UCSD-AML1 (cell line): Measurements from ENCODE around the gene RABGGTA.

Experiments
- DNase-seq: peaks from one replicate; lab custom pipeline; 2025; ENCODE audit not compliant: unreplicated experiment; lab: John Stamatoyannopoulos, UW

RABGGTA gene

DNA sequence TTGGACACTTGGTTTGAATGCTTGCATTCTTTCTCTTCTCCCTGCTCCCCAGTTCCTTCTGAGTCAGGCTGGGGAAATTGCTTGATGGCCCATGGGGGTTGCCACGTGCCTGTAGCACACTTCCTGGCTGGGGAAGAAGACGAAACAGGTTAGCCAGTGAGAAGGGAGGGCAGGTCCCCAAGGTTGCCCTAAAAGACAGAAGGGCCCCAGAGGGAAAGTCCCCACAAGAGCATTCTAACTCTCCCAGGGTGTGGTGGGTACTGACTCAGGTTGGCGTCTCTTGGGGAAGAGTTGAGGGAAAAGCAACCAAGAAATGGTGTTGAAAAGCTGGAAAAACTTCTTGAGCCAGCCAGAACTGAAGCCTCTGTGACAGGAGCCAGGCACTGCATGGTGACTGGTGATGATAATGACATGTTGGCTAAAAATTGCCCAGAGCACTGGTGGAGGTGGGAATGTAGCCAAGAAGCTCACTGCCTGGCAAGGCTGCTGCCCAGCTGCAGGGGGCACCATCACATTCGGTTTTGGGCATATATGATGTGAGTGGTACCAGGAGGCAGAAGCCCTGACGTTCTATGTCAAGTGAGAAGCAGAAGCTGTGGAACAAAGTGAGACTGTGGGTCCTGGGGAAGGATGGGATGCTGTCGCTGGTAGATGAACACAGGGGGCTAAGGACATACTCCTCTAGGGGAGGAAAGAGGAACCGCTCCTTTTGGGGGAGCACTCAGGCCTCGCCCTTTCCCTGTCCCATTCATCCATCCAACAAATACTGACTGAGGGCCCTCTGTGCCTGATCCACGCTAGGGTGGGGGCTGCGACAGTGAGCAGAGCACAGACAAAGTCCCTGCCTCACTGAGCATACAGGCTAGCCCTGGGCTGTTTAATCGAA, 8.1 kb upstream of the RABGGTA start:
- DNase-seq = peak; percentile 48

GRCh38 chr14:24278424-24278823, 7.0 kb upstream of the RABGGTA start:
- no peak for DNase-seq

GRCh38 chr14:24277606-24278321, 6.4 kb upstream of the RABGGTA start:
- DNase-seq = peak; percentile 67

GRCh38 chr14:24277071-24277470, 5.7 kb upstream of the RABGGTA start:
- no peak for DNase-seq

DNA sequence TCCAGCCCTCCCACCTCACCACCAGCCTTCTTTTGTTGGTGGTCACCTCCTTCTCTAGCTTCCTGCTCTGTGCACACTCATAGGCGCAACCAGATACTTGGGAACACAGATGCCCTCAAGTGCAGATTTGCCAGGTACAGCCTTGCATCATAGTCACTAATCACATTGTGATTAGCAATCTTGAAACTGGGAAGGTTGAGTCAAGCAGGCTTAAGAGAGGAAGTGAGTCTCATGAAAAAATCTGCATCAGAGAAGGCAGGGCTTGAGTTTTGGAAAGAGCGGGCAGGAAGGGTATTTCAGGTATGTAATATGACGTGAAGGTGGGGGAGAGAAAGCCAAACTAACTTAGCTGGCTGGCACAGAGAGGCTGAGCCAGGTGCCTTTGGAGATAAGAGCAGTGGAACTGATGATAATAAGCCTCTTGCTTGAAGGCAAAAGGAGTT, 2.7 kb upstream of the RABGGTA start:
- DNase-seq = no peak

GRCh38 chr14:24273422-24273998, 2.1 kb upstream of the RABGGTA start:
- no peak for DNase-seq

GRCh38 chr14:24272467-24272866, 1.1 kb upstream of the RABGGTA start:
- DNase-seq = no peak

- no peak for DNase-seq
Measured at GRCh38 chr14:24271834-24272263, 452 bp upstream of the RABGGTA start.

- DNase-seq = no peak
Measured at GRCh38 chr14:24270537-24271133, 762 bp downstream of the RABGGTA start.

- DNase-seq = no peak
Measured at GRCh38 chr14:24269910-24270536, 1.4 kb downstream of the RABGGTA start.

- DNase-seq = no peak
Measured at GRCh38 chr14:24269368-24269767, 2.0 kb downstream of the RABGGTA start.

GRCh38 chr14:24268225-24268624, 3.2 kb downstream of the RABGGTA start:
- no peak for DNase-seq

- no peak for DNase-seq
Measured at GRCh38 chr14:24267516-24267915, 3.9 kb downstream of the RABGGTA start.

DNA sequence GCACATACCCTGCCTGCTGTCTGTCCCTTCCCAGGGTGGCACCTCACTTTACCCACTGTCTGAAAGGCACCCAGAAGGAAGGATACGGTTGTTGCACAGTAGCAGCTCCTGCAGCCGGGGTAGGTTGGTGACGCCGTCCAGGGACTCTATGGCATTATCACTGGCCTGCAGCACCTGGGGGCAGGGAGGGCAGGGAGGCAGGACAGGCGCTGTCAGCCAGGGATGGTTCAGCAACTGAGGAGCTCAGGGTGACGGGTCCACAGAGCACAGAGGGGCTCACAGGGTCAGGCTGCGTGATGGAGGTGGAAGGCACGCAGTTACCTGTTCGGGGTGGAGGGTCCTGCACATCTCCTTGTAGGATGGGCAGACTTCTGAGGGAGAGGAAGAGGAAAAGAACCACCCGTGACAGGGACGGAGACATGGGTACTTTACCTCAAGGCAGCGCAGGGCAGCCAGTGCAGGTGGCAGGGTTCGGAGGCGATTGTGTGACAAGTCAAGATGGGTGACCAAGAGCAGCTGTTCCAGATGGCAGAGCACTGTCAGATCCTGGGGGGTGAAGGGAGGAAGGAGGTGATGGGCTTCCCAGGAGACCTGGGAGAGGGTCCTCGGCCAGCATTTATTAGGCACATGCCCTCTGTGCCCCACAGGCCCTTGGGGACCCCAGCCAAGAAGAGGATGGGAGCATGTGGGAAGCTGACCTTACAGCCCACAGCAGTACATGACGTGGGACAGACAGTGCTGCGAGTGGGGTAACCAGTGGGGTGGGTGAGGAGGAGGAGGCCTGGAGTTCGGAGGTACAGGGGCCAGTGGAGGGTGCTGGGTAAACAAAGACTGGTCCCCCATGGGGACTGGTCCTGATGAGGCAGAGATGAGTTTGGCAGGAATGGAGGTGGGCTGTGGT, 4.8 kb downstream of the RABGGTA start:
- DNase-seq = no peak

DNA sequence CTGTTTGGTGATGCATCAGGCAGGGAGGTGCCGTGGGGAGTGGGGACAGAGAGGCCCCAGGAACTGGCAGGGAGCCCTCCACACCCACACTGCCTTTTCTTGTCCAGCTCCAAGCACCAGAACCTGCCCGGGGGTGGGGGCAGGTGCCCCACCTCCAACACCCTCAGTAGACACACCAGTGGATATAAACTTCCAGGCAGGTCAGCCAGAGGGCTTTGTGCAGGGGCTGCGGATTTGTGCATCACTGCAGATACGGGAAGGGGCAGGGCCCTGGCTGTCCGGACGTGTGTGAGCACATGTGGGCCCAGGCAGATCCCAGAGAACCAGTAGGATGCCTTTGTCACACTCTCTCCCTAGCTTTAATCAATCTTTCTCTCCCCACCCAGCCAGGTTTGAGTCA, 7.1 kb downstream of the RABGGTA start:
- no peak for DNase-seq

DNA sequence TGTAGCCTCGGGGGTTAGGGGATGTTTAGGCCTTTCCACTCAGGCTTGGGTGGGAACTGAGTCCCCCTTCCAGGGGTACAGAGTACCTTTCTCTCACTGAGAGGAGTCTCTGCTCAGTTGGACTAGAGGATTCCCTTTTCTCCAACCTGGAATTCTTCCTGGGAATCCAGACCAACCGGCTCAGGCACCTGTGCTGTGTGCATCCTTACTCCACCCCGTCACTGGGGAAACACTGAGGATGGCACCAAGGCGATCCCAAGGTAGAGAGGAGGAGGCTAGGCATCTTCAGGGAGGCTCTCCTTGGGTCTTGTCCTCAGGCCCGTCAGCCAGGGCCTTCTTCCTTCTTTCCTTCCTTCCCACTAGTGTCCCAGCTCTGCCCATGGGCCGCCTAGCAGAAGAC, 7.5 kb downstream of the RABGGTA start:
- no peak for DNase-seq

DNA sequence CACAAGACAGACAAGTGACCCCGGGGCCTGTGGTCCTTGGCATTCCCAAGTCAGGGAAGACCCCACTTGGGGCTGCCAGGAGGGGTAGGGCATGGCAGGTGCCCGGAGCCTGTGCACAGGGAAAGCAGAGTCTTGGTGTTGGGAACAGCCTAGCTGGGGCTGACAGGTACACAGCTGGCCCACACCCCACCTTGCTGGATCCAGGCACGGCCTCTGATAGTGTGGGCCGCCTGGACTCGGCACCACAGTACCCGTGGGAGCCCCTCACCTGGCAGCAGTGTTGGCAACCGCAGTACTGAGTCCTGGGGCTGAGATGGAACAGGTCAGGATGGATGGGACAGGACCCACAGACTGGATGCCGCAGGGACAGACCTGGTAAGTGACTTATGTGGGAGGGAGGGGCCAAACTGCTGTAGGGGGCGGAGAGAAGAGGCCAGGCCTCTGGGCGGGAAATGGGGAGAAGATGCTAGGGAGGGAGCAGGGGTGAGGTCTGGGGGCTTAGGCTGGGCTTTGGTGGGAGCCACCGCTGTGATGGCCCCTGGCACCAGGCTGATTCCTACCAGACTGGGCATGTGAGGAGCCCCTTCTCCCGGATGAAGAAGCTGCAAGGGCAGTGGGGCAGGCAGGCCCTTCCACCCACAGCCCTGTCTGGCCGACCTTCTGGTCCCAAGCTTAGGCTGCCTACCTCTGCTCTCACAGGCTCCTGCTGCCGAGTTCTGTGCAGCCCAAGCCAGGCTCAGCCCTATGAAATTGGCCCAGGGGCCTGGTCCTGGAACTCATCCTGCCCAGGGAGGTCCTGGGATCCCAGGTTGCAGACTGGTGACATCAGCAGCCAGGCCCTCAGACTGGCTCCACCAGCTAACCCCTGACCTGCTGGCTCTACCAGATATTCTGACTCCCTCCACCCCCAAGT, 8.3 kb downstream of the RABGGTA start, which contains the start of gene TGM1:
TGM1 (minus strand) TSS at position 357 of the 913 bp plus-strand sequence. CDS start 825 bp downstream, outside the sequence.
- no peak for DNase-seq

GRCh38 chr14:24261969-24262327, 9.4 kb downstream of the RABGGTA start:
- DNase-seq = no peak
